ENCODE measurements around the gene HBP1. TPM values are rescaled to one million over a fixed set of nuclear protein-coding genes. Genes with fewer than 3 reads are reported as not detected.
"Not testable (repeated sequence)": the region's sequence is repeated elsewhere in the genome, so short reads cannot be mapped to it uniquely, and the experiment has no call there.

The HBP1 gene
- total RNA-seq (2014; rRNA removed; shearing (Covaris generic)): 105 and 123 TPM in 2 replicates
- 48.1 and 50.0 TPM in 2 replicates for polyA plus RNA-seq (2015; cell fraction: cytosol; rRNA removed)
- 81.3 and 104 TPM in 2 replicates for polyA plus RNA-seq (2015; cell fraction: nucleus; rRNA removed)

DNA sequence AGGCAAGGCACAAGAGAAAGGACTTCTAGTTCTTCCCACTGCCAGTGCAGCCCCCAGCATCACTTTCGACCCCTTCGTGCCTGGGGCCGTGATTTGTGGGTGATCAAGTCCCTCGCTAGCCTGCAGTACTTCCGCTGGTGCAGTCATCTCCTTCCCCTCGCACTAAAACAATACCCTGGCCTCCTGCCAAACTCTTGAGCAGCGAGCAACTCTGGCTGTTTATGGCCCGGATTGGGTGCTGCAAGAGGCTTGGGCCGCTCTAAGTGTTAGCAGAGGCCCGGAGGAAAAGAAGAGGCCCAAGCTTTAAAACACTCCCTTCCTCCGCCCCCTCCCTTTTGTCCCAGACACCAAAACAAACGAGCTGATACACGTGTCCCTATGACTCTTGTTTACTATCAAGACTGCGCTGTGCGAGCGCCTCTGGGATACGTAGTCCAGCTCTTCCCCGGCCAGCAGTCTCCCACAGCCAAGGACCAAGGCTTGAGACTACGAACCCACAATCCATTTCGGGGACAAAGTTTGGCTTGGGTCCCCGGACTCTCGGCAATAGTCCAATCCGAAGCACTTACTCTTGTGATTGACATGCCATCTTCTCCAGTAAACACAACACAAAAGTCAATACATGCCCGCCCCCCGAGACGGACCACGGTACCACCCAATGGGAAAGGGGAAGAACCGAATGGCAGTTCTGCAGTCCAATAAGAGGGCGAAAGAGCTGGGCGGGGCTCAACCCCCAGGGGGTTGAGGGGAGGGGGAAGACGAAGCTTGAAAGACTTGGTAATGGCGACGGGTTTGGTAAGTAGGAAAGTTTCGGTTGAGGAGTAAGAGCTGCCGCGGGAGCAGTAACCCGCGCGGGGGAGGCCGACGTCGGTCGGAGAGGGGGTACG, at the start of gene HBP1:
Gene HBP1 (plus strand): TSS at position 771 of the 887 bp plus-strand sequence. CDS start 10,891 bp downstream, outside the sequence.
- peak; percentile 100 for DNase-seq (ENCODE audit: low read depth, low spot score)
- in situ Hi-C loops (cut with HindIII; ENCODE audit: low pct_unique_long_range_greater_than_20kb, low sequenced_read_pairs): no loop called here

DNA sequence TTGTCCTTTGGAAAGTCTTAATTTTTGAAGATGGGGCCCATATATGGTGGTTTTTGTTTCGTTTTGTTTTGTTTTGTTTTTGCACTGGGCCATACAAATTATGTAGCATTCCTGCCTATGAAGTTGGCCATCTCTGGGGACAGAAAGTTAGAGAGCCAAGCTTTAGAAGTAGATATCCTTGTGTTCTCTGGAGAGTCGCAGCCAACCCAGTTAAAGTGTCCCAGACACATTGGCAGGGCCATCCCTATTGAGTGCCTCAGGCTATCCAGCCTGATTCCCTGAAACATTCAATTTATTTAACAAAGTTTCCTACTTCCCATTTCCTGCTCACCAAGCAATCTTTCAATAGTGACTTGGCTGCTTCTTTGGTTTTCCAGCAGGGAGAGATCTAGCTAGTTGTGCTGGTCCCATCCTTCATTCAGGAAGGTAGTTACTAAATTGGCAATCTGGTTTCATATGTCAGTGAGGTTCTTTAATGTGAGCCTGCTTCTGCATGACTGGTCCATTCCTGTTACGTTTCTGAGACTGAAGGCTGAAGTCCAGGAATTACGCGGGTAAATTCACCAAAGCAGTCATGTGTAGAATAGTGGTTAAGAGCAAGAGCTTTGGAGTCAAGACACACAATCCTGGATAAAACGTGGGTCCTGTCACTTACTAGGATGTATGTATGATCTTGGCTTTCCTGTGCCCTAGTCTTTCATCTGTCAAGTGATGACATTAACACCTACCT, 49.3 kb upstream of the HBP1 start:
- in situ Hi-C loops (cut with HindIII; ENCODE audit: low pct_unique_long_range_greater_than_20kb, low sequenced_read_pairs): no loop called here
- no peak for DNase-seq (ENCODE audit: low read depth, low spot score)

- in situ Hi-C loops (cut with HindIII; ENCODE audit: low pct_unique_long_range_greater_than_20kb, low sequenced_read_pairs): no loop called here
- no peak for DNase-seq (ENCODE audit: low read depth, low spot score)
These were observed 46.3 kb upstream of the HBP1 start for GRCh38 chr7:107122486-107122911.

GRCh38 chr7:107123392-107123791, 45.4 kb upstream of the HBP1 start:
- in situ Hi-C loops (cut with HindIII; ENCODE audit: low pct_unique_long_range_greater_than_20kb, low sequenced_read_pairs): no loop called here
- no peak for DNase-seq (ENCODE audit: low read depth, low spot score)

GRCh38 chr7:107125475-107125874, 43.3 kb upstream of the HBP1 start:
- no peak for DNase-seq (ENCODE audit: low read depth, low spot score)
- in situ Hi-C loops (cut with HindIII; ENCODE audit: low pct_unique_long_range_greater_than_20kb, low sequenced_read_pairs): no loop called here

DNA sequence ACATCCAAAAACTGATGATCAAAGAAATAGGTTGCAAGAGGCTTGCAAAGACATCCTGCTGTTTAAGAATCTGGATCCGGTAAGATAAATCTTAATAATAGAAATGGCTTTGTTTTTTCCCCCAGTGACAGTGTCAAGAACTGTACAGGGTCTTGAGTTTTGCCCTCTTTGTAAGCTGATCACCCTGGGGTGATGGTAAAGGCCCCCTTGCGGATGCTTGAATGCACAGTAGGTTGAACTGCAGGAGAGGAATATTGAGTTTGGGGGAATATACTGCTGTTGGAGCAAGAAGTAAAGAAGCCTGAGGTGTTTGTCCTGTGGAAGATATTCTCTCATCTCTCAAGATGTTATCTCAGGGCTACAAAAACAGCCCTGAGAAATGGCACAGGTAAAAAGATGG, 40.6 kb upstream of the HBP1 start:
- in situ Hi-C loops (cut with HindIII; ENCODE audit: low pct_unique_long_range_greater_than_20kb, low sequenced_read_pairs): no loop called here
- no peak for DNase-seq (ENCODE audit: low read depth, low spot score)

- no peak for DNase-seq (ENCODE audit: low read depth, low spot score)
- in situ Hi-C loops (cut with HindIII; ENCODE audit: low pct_unique_long_range_greater_than_20kb, low sequenced_read_pairs): no loop called here
These were observed 40.1 kb upstream of the HBP1 start for GRCh38 chr7:107128748-107129147.

DNA sequence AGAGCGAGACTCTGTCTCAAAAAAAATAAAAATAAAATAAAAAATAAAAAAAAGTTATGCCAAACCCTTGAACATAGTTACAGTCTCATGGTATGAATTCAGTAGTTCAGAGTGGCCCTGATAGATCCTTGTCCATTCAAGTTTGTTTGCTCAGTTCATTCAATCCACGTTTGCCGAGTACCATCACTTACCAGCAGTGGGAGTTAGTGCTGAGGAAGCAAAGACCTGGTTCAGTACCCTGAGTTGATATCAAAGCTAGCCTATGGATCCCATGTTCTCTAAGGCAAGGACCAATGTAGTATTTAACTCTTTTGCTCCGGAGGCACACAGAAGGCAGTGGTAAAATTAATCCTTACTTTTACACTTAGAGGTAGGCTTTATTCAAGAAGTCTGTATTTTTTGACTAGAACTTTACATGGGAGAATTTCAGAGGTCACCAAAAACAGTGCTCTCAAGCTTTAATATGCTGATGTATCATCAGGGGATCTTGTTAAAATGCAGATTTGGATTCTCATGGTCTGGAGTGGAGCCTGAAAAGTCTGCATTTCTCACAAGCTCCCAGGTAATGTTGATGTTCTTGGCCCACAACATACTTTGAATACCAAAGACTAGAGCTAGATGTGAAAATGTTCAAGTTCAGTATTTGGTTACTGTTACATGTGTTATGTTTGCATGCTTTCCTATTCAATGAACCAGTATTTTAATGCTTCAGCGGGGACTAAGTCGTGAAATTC, 38.1 kb upstream of the HBP1 start:
- peak; percentile 54 for DNase-seq (ENCODE audit: low read depth, low spot score)
- in situ Hi-C loops (cut with HindIII; ENCODE audit: low pct_unique_long_range_greater_than_20kb, low sequenced_read_pairs): no loop called here

DNA sequence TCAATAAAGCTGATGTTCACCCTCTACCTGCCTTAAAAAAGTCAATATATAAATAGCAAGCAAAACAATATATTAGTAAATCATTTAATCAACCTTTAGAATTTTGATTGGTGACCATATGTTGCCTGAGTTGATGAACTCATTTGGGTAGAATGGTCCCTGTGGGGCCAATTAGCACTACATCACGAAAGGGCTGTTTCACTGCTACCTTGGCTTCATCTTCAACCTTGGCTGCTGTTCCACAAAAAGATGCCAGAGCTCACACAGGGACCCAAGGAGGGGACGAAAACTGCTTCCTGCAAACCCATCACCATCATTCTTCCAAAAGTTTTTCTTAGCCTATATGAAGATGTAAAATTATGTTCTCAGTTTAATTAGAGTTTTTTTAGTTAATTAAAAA, 35.4 kb upstream of the HBP1 start:
- no peak for DNase-seq (ENCODE audit: low read depth, low spot score)
- in situ Hi-C loops (cut with HindIII; ENCODE audit: low pct_unique_long_range_greater_than_20kb, low sequenced_read_pairs): no loop called here

GRCh38 chr7:107138696-107139420, 29.9 kb upstream of the HBP1 start:
- in situ Hi-C loops (cut with HindIII; ENCODE audit: low pct_unique_long_range_greater_than_20kb, low sequenced_read_pairs): no loop called here
- DNase-seq (ENCODE audit: low read depth, low spot score): no peak

GRCh38 chr7:107143875-107144274, 24.9 kb upstream of the HBP1 start:
- in situ Hi-C loops (cut with HindIII; ENCODE audit: low pct_unique_long_range_greater_than_20kb, low sequenced_read_pairs); DNase-seq (ENCODE audit: low read depth, low spot score): not testable (repeated sequence)

GRCh38 chr7:107145067-107145838, 23.6 kb upstream of the HBP1 start:
- no peak for DNase-seq (ENCODE audit: low read depth, low spot score)
- in situ Hi-C loops (cut with HindIII; ENCODE audit: low pct_unique_long_range_greater_than_20kb, low sequenced_read_pairs): no loop called here

GRCh38 chr7:107147464-107148393, 21.1 kb upstream of the HBP1 start:
- peak; percentile 77 for DNase-seq (ENCODE audit: low read depth, low spot score)
- in situ Hi-C loops (cut with HindIII; ENCODE audit: low pct_unique_long_range_greater_than_20kb, low sequenced_read_pairs): no loop called here

- DNase-seq (ENCODE audit: low read depth, low spot score): no peak
- in situ Hi-C loops (cut with HindIII; ENCODE audit: low pct_unique_long_range_greater_than_20kb, low sequenced_read_pairs): no loop called here
These were observed 20.1 kb upstream of the HBP1 start for GRCh38 chr7:107148721-107149120.

DNA sequence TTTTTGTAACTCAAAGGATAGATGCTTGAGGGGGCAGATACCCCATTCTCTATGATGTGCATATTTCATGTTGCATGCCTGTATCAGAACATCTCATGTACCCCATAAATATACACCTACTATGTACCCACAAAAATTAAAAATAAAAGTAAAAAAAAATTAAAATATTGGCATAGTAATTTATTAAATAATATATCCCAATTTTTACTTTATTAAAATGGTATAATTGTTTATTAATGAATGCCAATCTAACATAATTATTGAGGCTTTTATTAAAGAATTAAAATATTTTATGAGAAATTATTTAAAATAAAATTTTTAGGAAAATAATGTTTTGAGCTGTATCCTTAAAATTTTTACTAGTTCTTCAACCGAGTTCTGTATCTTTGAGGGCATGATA, 18.9 kb upstream of the HBP1 start:
- in situ Hi-C loops (cut with HindIII; ENCODE audit: low pct_unique_long_range_greater_than_20kb, low sequenced_read_pairs): no loop called here
- DNase-seq (ENCODE audit: low read depth, low spot score): no peak

Measured in SK-MEL-5 (cell line).